ENCODE results near the gene SMG7. TPM values are rescaled to one million over a fixed set of nuclear protein-coding genes. Genes with fewer than 3 reads are reported as not detected.

Gene SMG7
- total RNA-seq, 1 donor from 2014 or later = 70.2 TPM

GRCh38 chr1:183565261-183565660 lies 93.0 kb downstream of the SMG7 start:
- Mint-ChIP-seq H3K27ac (ENCODE audit: unreplicated experiment) (peak overlapping the region; percentile 19), H3K36me3 (ENCODE audit: low read depth, unreplicated experiment) (peaks cover 7% of the 10 kb centered on the region), H3K4me3 (ENCODE audit: unreplicated experiment) (no peak overlapping the region), H3K4me1 (ENCODE audit: unreplicated experiment) (peaks cover 47% of the 10 kb centered on the region), H3K9me3 (ENCODE audit: unreplicated experiment) (no peaks in the 10 kb centered on the region), H3K27me3 (ENCODE audit: unreplicated experiment) (peaks cover 19% of the 10 kb centered on the region)
- no peak for TF ChIP-seq CTCF (IDR thresholded peaks at IDR 0.05; ENCODE audit: unreplicated experiment)
- no peak for DNase-seq (ENCODE audit: low spot score)

- TF ChIP-seq CTCF (IDR thresholded peaks at IDR 0.05; ENCODE audit: unreplicated experiment) = no peak
- peaks cover 6% of the 10 kb centered on the region for H3K36me3 Mint-ChIP-seq (ENCODE audit: low read depth, unreplicated experiment)
- H3K9me3 Mint-ChIP-seq (ENCODE audit: unreplicated experiment) = no peaks in the 10 kb centered on the region
Observed at GRCh38 chr1:183566026-183566425, 93.7 kb downstream of the SMG7 start.

GRCh38 chr1:183567584-183567983 lies 95.3 kb downstream of the SMG7 start:
- Mint-ChIP-seq H3K36me3 (ENCODE audit: low read depth, unreplicated experiment) (peaks cover 6% of the 10 kb centered on the region), H3K4me3 (ENCODE audit: unreplicated experiment) (no peak overlapping the region), H3K27ac (ENCODE audit: unreplicated experiment) (peak overlapping the region; percentile 90), H3K27me3 (ENCODE audit: unreplicated experiment) (peaks cover 22% of the 10 kb centered on the region), H3K4me1 (ENCODE audit: unreplicated experiment) (peaks cover 45% of the 10 kb centered on the region), H3K9me3 (ENCODE audit: unreplicated experiment) (no peaks in the 10 kb centered on the region)
- no peak for TF ChIP-seq CTCF (IDR thresholded peaks at IDR 0.05; ENCODE audit: unreplicated experiment)
- DNase-seq (ENCODE audit: low spot score) = no peak

More at GRCh38 chr1:183566026-183566425, 93.7 kb downstream of the SMG7 start:
- no peak overlapping the region for H3K27ac Mint-ChIP-seq (ENCODE audit: unreplicated experiment)
- H3K27me3 Mint-ChIP-seq (ENCODE audit: unreplicated experiment) = peaks cover 22% of the 10 kb centered on the region
- H3K4me3 Mint-ChIP-seq (ENCODE audit: unreplicated experiment) = no peak overlapping the region
- peaks cover 47% of the 10 kb centered on the region for H3K4me1 Mint-ChIP-seq (ENCODE audit: unreplicated experiment)
- no peak for DNase-seq (ENCODE audit: low spot score)

GRCh38 chr1:183568176-183569021 lies 96.1 kb downstream of the SMG7 start:
- DNase-seq (ENCODE audit: low spot score) = peak; percentile 34

More at GRCh38 chr1:183568176-183569021, 96.1 kb downstream of the SMG7 start:
- Mint-ChIP-seq H3K27me3 (ENCODE audit: unreplicated experiment) (peaks cover 22% of the 10 kb centered on the region), H3K4me3 (ENCODE audit: unreplicated experiment) (peak overlapping the region; percentile 10), H3K9me3 (ENCODE audit: unreplicated experiment) (no peaks in the 10 kb centered on the region), H3K27ac (ENCODE audit: unreplicated experiment) (peak overlapping the region; percentile 90), H3K36me3 (ENCODE audit: low read depth, unreplicated experiment) (peaks cover 6% of the 10 kb centered on the region), H3K4me1 (ENCODE audit: unreplicated experiment) (peaks cover 38% of the 10 kb centered on the region)
- no peak for TF ChIP-seq CTCF (IDR thresholded peaks at IDR 0.05; ENCODE audit: unreplicated experiment)
